GM12878 (cell line): Measurements from ENCODE around the gene PPARD. TPM values are rescaled to one million over a fixed set of nuclear protein-coding genes. Genes with fewer than 3 reads are reported as not detected.

Experiments used
- ATAC-seq: fragments of 200-7000 bp; cut with Tn5 transposase; 3 replicates; pipeline ENCODE4 v1.9.1; 2020; ENCODE audit warnings: mild to moderate bottlenecking, moderate library complexity
- BruUV-seq: library from RNA; stranded (reverse); fragments of 400-500 nt; replicated peaks from 2 replicates; lab custom pipeline; 2021; lab: Mats Ljungman, UMichigan
- CTCF ChIA-PET: fragments of 300-600 bp; sonication (Branson Sonifier 250); formaldehyde crosslinking; extraction: SDS; loops from one replicate; lab custom pipeline; 2021; ENCODE audit warnings: inconsistent platforms; lab: Yijun Ruan, JAX
- POLR2A ChIA-PET: fragments of 350-600 bp; formaldehyde crosslinking; extraction: SDS; loops from one replicate; lab custom pipeline; 2021; ENCODE audit warnings: inconsistent platforms; lab: Charles Lee
- RAD21 ChIA-PET: fragments of 300-600 bp; sonication (Branson Sonifier 250); formaldehyde crosslinking; loops from one replicate; lab custom pipeline; 2023; ENCODE audit warnings: antibody characterized with exemption; ENCODE audit not compliant: unreplicated experiment; lab: Charles Lee
- SMC1A ChIA-PET: fragments of 300-600 bp; sonication (Branson Sonifier 250); formaldehyde crosslinking; loops from one replicate; lab custom pipeline; 2023; ENCODE audit not compliant: unreplicated experiment, uncharacterized antibody; lab: Charles Lee
- DNase-seq: peaks from one replicate; pipeline ENCODE4 v3.0.0-alpha.2; 2011; ENCODE audit warnings: low read depth, low spot score
- FAIRE-seq: peaks from 3 replicates; lab custom pipeline; 2011; peaks lifted over from hg19 to GRCh38; lab: Jason Lieb, UNC
- H2AFZ ChIP-seq: 2 replicates; pipeline ENCODE4 v1.6.0; 2011; ENCODE audit warnings: low read depth, low read length, control low read depth; ENCODE audit not compliant: control insufficient read depth
- H3K27ac ChIP-seq: 2 replicates; pipeline ENCODE4 v1.5.1; 2011; ENCODE audit warnings: control low read depth; ENCODE audit not compliant: control insufficient read depth, insufficient read depth
- H3K27me3 ChIP-seq, 2 experiments: replicated peaks in 1 of 2; 2 replicates each; pipeline versions ENCODE4 v1.6.0 to v1.6.1; 2011; ENCODE audit warnings: low read length in 1 of 2; ENCODE audit not compliant: control insufficient read depth in 2 of 2, insufficient read depth in 2 of 2
- H3K36me3 ChIP-seq, 2 experiments: 2 replicates each; pipeline ENCODE4 v1.5.1; 2011; ENCODE audit warnings: low read length in 1 of 2; ENCODE audit not compliant: control insufficient read depth in 2 of 2, insufficient read depth in 2 of 2
- H3K4me1 ChIP-seq: 2 replicates; pipeline ENCODE4 v1.6.1; 2011; ENCODE audit warnings: mild to moderate bottlenecking, low read length, moderate library complexity, mixed read lengths; ENCODE audit not compliant: control insufficient read depth, insufficient read depth
- H3K4me2 ChIP-seq: 2 replicates; pipeline ENCODE4 v1.6.0; 2011; ENCODE audit warnings: control low read depth; ENCODE audit not compliant: control insufficient read depth, insufficient read depth
- H3K4me3 ChIP-seq: fragments of 200-600 bp; sonication (generic); 2 replicates; pipeline ENCODE4 v1.5.1; 2016
- H3K79me2 ChIP-seq: 2 replicates; pipeline ENCODE4 v1.6.0; 2011; ENCODE audit warnings: low read length; ENCODE audit not compliant: control insufficient read depth, insufficient read depth
- H3K9ac ChIP-seq: 2 replicates; pipeline ENCODE4 v1.8.0; 2011; ENCODE audit warnings: low read length, control low read depth, mixed read lengths; ENCODE audit not compliant: control insufficient read depth, insufficient read depth
- H3K9me3 ChIP-seq: replicated peaks from 3 replicates; pipeline ENCODE4 v1.5.1; 2011; ENCODE audit warnings: mild to moderate bottlenecking, low read length; ENCODE audit not compliant: control insufficient read depth, insufficient read depth
- H4K20me1 ChIP-seq: 2 replicates; pipeline ENCODE4 v1.6.0; 2011; ENCODE audit not compliant: control insufficient read depth, insufficient read depth
- ASH2L ChIP-seq: fragments of 300-600, 200-600 bp; sonication (generic); IDR thresholded peaks from 2 replicates; pipeline ENCODE4 v1.6.1; 2017; ENCODE audit warnings: low read depth, mild to moderate bottlenecking, borderline replicate concordance
- BACH1 ChIP-seq: fragments of 450-650 bp; IDR thresholded peaks from 2 replicates; pipeline ENCODE4 v1.6.1; 2017; ENCODE audit warnings: mild to moderate bottlenecking, borderline replicate concordance
- CHD2 ChIP-seq: IDR thresholded peaks from 2 replicates; pipeline ENCODE4 v1.6.1; 2011; ENCODE audit warnings: low read depth, low read length, improper control_type of control experiment, borderline replicate concordance
- CHD4 ChIP-seq: fragments of 200-600 bp; sonication (generic); IDR thresholded peaks from 2 replicates; pipeline ENCODE4 v1.6.1; 2016; ENCODE audit warnings: mild to moderate bottlenecking
- FOXK2 ChIP-seq: fragments of 450-650 bp; IDR thresholded peaks from 2 replicates; pipeline ENCODE4 v1.6.1; 2017; ENCODE audit warnings: mild to moderate bottlenecking, moderate library complexity
- FOXM1 ChIP-seq: IDR thresholded peaks from 2 replicates; pipeline ENCODE4 v1.6.1; 2012; ENCODE audit warnings: low read depth, mild to moderate bottlenecking, inconsistent platforms, low read length, moderate library complexity
- GABPA ChIP-seq: IDR thresholded peaks from 2 replicates; pipeline ENCODE4 v1.6.1; 2014; ENCODE audit warnings: antibody characterized with exemption, low read depth, mild to moderate bottlenecking, inconsistent platforms
- IRF4 ChIP-seq: IDR thresholded peaks from 2 replicates; pipeline ENCODE4 v1.6.1; 2011; ENCODE audit warnings: low read depth, low read length
- JUND ChIP-seq: IDR thresholded peaks from 2 replicates; pipeline ENCODE4 v1.6.1; 2012; ENCODE audit warnings: low read depth, mild to moderate bottlenecking, low read length, improper control_type of control experiment, moderate library complexity
- MAX ChIP-seq: IDR thresholded peaks from 2 replicates; pipeline ENCODE4 v1.6.1; 2012; ENCODE audit warnings: low read depth, low read length, improper control_type of control experiment
- MTA2 ChIP-seq: fragments of 450-650 bp; IDR thresholded peaks from 2 replicates; pipeline ENCODE4 v1.6.1; 2016; ENCODE audit warnings: low read depth, mild to moderate bottlenecking, moderate library complexity
- MYC ChIP-seq: IDR thresholded peaks from 2 replicates; pipeline ENCODE4 v1.6.1; 2011; ENCODE audit warnings: mild to moderate bottlenecking, low read length, moderate library complexity, inconsistent platforms; ENCODE audit not compliant: insufficient read depth, insufficient replicate concordance, insufficient read length, severe bottlenecking
- NFIC ChIP-seq: IDR thresholded peaks from 2 replicates; pipeline ENCODE4 v1.6.1; 2012; ENCODE audit warnings: low read depth, mild to moderate bottlenecking, inconsistent platforms, low read length, moderate library complexity
- RB1 ChIP-seq: fragments of 450-650 bp; formaldehyde crosslinking; IDR thresholded peaks from 2 replicates; pipeline ENCODE4 v1.6.1; 2017; ENCODE audit warnings: mild to moderate bottlenecking, borderline replicate concordance
- SREBF1 ChIP-seq: IDR thresholded peaks from 2 replicates; pipeline ENCODE4 v1.6.1; 2012; ENCODE audit warnings: mild to moderate bottlenecking, low read length
- TARDBP ChIP-seq: IDR thresholded peaks from 2 replicates; pipeline ENCODE4 v1.6.1; 2016; ENCODE audit warnings: borderline replicate concordance
- TBL1XR1 ChIP-seq: IDR thresholded peaks from 2 replicates; pipeline ENCODE4 v1.6.1; 2012; ENCODE audit warnings: low read depth, low read length, improper control_type of control experiment
- YY1 ChIP-seq: IDR thresholded peaks from 2 replicates; pipeline ENCODE4 v1.6.1; 2011; ENCODE audit warnings: low read depth, mild to moderate bottlenecking, low read length
- WGBS: methylation state at CpG from one replicate; pipeline ENCODE4 v1.1.6; 2016; ENCODE audit warnings: low lambda C conversion rate; ENCODE audit not compliant: insufficient replicate concordance, insufficient coverage; ENCODE audit errors: missing lambda C conversion rate; 5-methylcytosine and 5-hydroxymethylcytosine counted together
- in situ Hi-C: fragments of 300-500 bp; cut with MboI; formaldehyde crosslinking; loops from 9 replicates; pipeline ENCODE4 v1.14.3; 2018; ENCODE audit warnings: mixed read lengths
- intact Hi-C: fragments of 100-400 bp; cut with micrococcal nuclease; formaldehyde crosslinking; loops from one replicate; pipeline ENCODE4 v1.14.2; 2022; ENCODE audit not compliant: unreplicated experiment
- polyA plus RNA-seq, 11 experiments: library from polyadenylated mRNA; depleted of rRNA in 4 of 11; unstranded in 6 of 11; stranded (reverse) in 5 of 11; fragments of >200 nt; fragmentation: Nextera tagmentation in 4 of 11; fragmentation: Illumina TruSeq in 1 of 11; extraction: Ambion mirVana in 4 of 11; extraction: Trizol in 1 of 11; gene quantifications; 1 replicate in 1 of 11; 2 replicates in 10 of 11; pipeline versions ENCODE4 v1.2.1 to v1.2.3, GENCODE V29; 2011 to 2016; ENCODE audit warnings: inconsistent platforms in 2 of 11, missing spikeins in 2 of 11, low read depth in 1 of 11
- total RNA-seq, 4 experiments: library from RNA; depleted of rRNA in 3 of 4; stranded (reverse); fragments of >200 nt in 3 of 4; fragmentation: Illumina TruSeq in 1 of 4; extraction: Trizol in 1 of 4; gene quantifications; 2 replicates each; pipeline versions ENCODE4 v1.2.1 to v1.2.3, GENCODE V29; 2013 to 2021

PPARD gene
- total and polyA plus RNA-seq, 10 of the 15 experiments (the other 5 are each of a cell fraction or from before 2014, with no cell fraction given), result 0.05 to 12.6 (median 6.7) TPM

GRCh38 chr6:35468181-35468979, 126.0 kb downstream of the PPARD start, which contains the start of gene RPL10A:
Gene RPL10A, plus strand, starts transcription at chr6:35468401. Its CDS starts 34 bp downstream, at chr6:35468435.
- Histone ChIP-seq H3K9me3 (no peaks in the 10 kb centered on the region), H3K79me2 (peaks cover 33% of the 10 kb centered on the region), H3K36me3 (peaks cover 11 to 14% of the 10 kb centered on the region in 2 experiments), H3K27me3 (no peaks in the 10 kb centered on the region), H4K20me1 (peaks cover 7% of the 10 kb centered on the region; the same call in 1 of the 2 replicates), H2AFZ (peak within 1 kb of the TSS; percentile 96), H3K27ac (peak within 1 kb of the TSS; percentile 87), H3K4me2 (peak within 1 kb of the TSS; percentile 95), H3K4me1 (no peaks in the 10 kb centered on the region), H3K4me3 (peak within 1 kb of the TSS; percentile 99), H3K9ac (peak within 1 kb of the TSS; percentile 97)
- DNase-seq, result peak; percentile 94
- in situ Hi-C loops (loop anchor here (5.0 kb wide), 1 partner anchor 171 kb away; the partner anchor contains the start of gene DEF6), intact Hi-C loops (loop anchor here (1.0 to 2.0 kb wide), 3 partner anchors 16 to 171 kb away; partner anchors contain the start of genes DEF6, FANCE and PPARD)
- peak; percentile 89 for ATAC-seq
- CTCF ChIA-PET, result interaction anchor here (0.9 to 3.8 kb wide), 17 partner anchors 9 to 205 kb away, joined by 3 to 44 read pairs (median 4); partner anchors contain the start of genes DEF6, FANCE and PPARD
- RAD21 ChIA-PET, result interaction anchor here (1.0 to 1.8 kb wide), 6 partner anchors 11 to 171 kb away, joined by 3 to 10 read pairs (median 6); partner anchors contain the start of genes DEF6, FANCE and PPARD
- SMC1A ChIA-PET, result interaction anchor here (0.9 to 2.2 kb wide), 8 partner anchors 11 to 268 kb away, joined by 3 to 22 read pairs (median 4); partner anchors contain the start of genes ARMC12, FANCE and PPARD
- under 1% methylated on average over 85 of the region's 86 CpGs for WGBS
- POLR2A ChIA-PET, result interaction anchor here (0.5 to 1.7 kb wide), 7 partner anchors 9 to 225 kb away, joined by 3 to 4 read pairs (median 3); partner anchors contain the start of gene FANCE
- peak; percentile 69 for FAIRE-seq
- no TSS peak for BruUV-seq
- TF ChIP-seq SREBF1, result no peak
- no peak for TF ChIP-seq MTA2
- peak; percentile 97 for TF ChIP-seq MAX
- peak; percentile 91; the same call in 1 of the 2 replicates for TF ChIP-seq RB1
- TF ChIP-seq YY1, result peak; percentile 88
- TF ChIP-seq FOXM1, result peak; percentile 78
- no peak for TF ChIP-seq CHD4
- no peak for TF ChIP-seq NFIC
- peak; percentile 100 for TF ChIP-seq CHD2
- TF ChIP-seq TARDBP, result no peak; the same call in 1 of the 2 replicates
- 0 out of 2 replicates have a peak, but pooled peaks have one; percentile 68 for TF ChIP-seq ASH2L
- TF ChIP-seq TBL1XR1, result no peak
- no peak for TF ChIP-seq FOXK2
- no peak for TF ChIP-seq JUND
- peak; percentile 100 for TF ChIP-seq MYC
- peak; percentile 42; the same call in 1 of the 2 replicates for TF ChIP-seq IRF4
- peak; percentile 90 for TF ChIP-seq BACH1
- no peak for TF ChIP-seq GABPA
